HEK293 (cell line): ENCODE measurements around the gene CAV2.

Source experiments
- CTCF ChIA-PET: fragments of 350-600 bp; formaldehyde crosslinking; extraction: SDS; loops from one replicate; lab custom pipeline; 2021; ENCODE audit warnings: antibody characterized with exemption; lab: Yijun Ruan, JAX
- POLR2A ChIA-PET: fragments of 300-600 bp; formaldehyde crosslinking; extraction: SDS; loops from one replicate; lab custom pipeline; 2020; ENCODE audit warnings: antibody characterized with exemption, inconsistent platforms; lab: Yijun Ruan, JAX
- H3K27ac ChIP-seq: fragments of 200-500 bp; sonication (Bioruptor generic); 2 replicates; pipeline ENCODE4 v1.5.1; 2014; ENCODE audit warnings: low read depth, low read length, control low read depth, inconsistent platforms; ENCODE audit errors: extremely low read depth
- H3K36me3 ChIP-seq, 2 experiments: fragments of 200-500 bp in 1 of 2; sonication (Bioruptor generic) in 1 of 2; 1 replicate in 1 of 2; 2 replicates in 1 of 2; pipeline ENCODE4 v1.5.1; 2014 to 2017; ENCODE audit warnings: inconsistent platforms in 2 of 2, low read length in 2 of 2; ENCODE audit not compliant: control insufficient read depth in 2 of 2, insufficient read depth in 1 of 2
- H3K4me1 ChIP-seq: fragments of 200-500 bp; sonication (Bioruptor generic); 2 replicates; pipeline ENCODE4 v1.5.1; 2014; ENCODE audit warnings: mild to moderate bottlenecking, low read length, inconsistent platforms; ENCODE audit not compliant: control insufficient read depth, insufficient read depth
- H3K4me3 ChIP-seq: 2 replicates; pipeline ENCODE4 v1.5.1; 2011; ENCODE audit warnings: low read depth, mild to moderate bottlenecking, control low read depth, low read length, moderate library complexity
- H3K9me3 ChIP-seq: fragments of 200-500 bp; sonication (Bioruptor generic); 2 replicates; pipeline ENCODE4 v1.5.1; 2014; ENCODE audit warnings: low read depth, low read length, inconsistent platforms; ENCODE audit not compliant: control insufficient read depth, insufficient read depth
- ATF2 ChIP-seq: fragments of 450-650 bp; formaldehyde crosslinking; IDR thresholded peaks from 2 replicates; pipeline ENCODE4 v1.5.1; 2016; ENCODE audit warnings: missing biosample characterization, missing genetic modification characterization, low read depth
- SCRT1 ChIP-seq: fragments of 450-650 bp; formaldehyde crosslinking; IDR thresholded peaks from 2 replicates; pipeline ENCODE4 v1.5.1; 2016; ENCODE audit warnings: missing biosample characterization, missing genetic modification characterization, borderline replicate concordance
- SETDB1 ChIP-seq: IDR thresholded peaks from one replicate; pipeline ENCODE4 v1.6.1; 2017; ENCODE audit warnings: mild to moderate bottlenecking, low read length, moderate library complexity, mixed read lengths; ENCODE audit not compliant: insufficient read length
- SP7 ChIP-seq: fragments of 450-650 bp; formaldehyde crosslinking; IDR thresholded peaks from 2 replicates; pipeline ENCODE4 v1.5.1; 2016; ENCODE audit warnings: missing biosample characterization, missing genetic modification characterization
- TSHZ1 ChIP-seq: fragments of 450-650 bp; formaldehyde crosslinking; IDR thresholded peaks from 2 replicates; pipeline ENCODE4 v1.5.1; 2016; ENCODE audit warnings: missing biosample characterization, missing genetic modification characterization, borderline replicate concordance
- YY2 ChIP-seq: fragments of 450-650 bp; formaldehyde crosslinking; IDR thresholded peaks from 2 replicates; pipeline ENCODE4 v1.5.1; 2016; ENCODE audit warnings: missing biosample characterization, missing genetic modification characterization
- ZBTB17 ChIP-seq: fragments of 450-650 bp; formaldehyde crosslinking; IDR thresholded peaks from 2 replicates; pipeline ENCODE4 v1.5.1; 2016; ENCODE audit warnings: missing biosample characterization, missing genetic modification characterization
- ZBTB8A ChIP-seq: fragments of 450-650 bp; formaldehyde crosslinking; IDR thresholded peaks from 2 replicates; pipeline ENCODE4 v1.5.1; 2016; ENCODE audit warnings: missing biosample characterization, missing genetic modification characterization
- ZFP37 ChIP-seq: fragments of 450-650 bp; formaldehyde crosslinking; IDR thresholded peaks from 2 replicates; pipeline ENCODE4 v1.5.1; 2016; ENCODE audit warnings: missing biosample characterization, missing genetic modification characterization
- ZNF335 ChIP-seq: fragments of 450-650 bp; formaldehyde crosslinking; conservative IDR thresholded peaks from 2 replicates; pipeline ENCODE4 v1.5.1; 2016; ENCODE audit warnings: missing biosample characterization, missing genetic modification characterization
- ZNF391 ChIP-seq: fragments of 450-650 bp; formaldehyde crosslinking; IDR thresholded peaks from 2 replicates; pipeline ENCODE4 v1.5.1; 2016; ENCODE audit warnings: low read depth, missing biosample characterization, missing genetic modification characterization, borderline replicate concordance
- ZNF558 ChIP-seq: fragments of 450-650 bp; formaldehyde crosslinking; IDR thresholded peaks from 2 replicates; pipeline ENCODE4 v1.5.1; 2016; ENCODE audit warnings: missing biosample characterization, missing genetic modification characterization
- ZNF701 ChIP-seq: fragments of 450-650 bp; formaldehyde crosslinking; IDR thresholded peaks from 2 replicates; pipeline ENCODE4 v1.5.1; 2016; ENCODE audit warnings: missing biosample characterization, missing genetic modification characterization
- ZSCAN30 ChIP-seq: fragments of 450-650 bp; IDR thresholded peaks from 2 replicates; pipeline ENCODE4 v1.5.1; 2018; ENCODE audit warnings: missing biosample characterization, mild to moderate bottlenecking, missing genetic modification characterization, moderate library complexity
- TF ChIP-seq, protein P1 (sequence below): fragments of 450-650 bp; formaldehyde crosslinking; IDR thresholded peaks from 2 replicates; pipeline ENCODE4 v1.5.1; 2017; ENCODE audit warnings: missing biosample characterization, missing genetic modification characterization
- TF ChIP-seq, protein P2 (sequence below): fragments of 450-650 bp; formaldehyde crosslinking; IDR thresholded peaks from 2 replicates; pipeline ENCODE4 v1.5.1; 2016; ENCODE audit warnings: missing biosample characterization, missing genetic modification characterization
- TF ChIP-seq, protein P3 (sequence below): fragments of 450-650 bp; formaldehyde crosslinking; IDR thresholded peaks from 2 replicates; pipeline ENCODE4 v1.5.1; 2016; ENCODE audit warnings: missing biosample characterization, missing genetic modification characterization
- TF ChIP-seq, protein P4 (sequence below): fragments of 450-650 bp; formaldehyde crosslinking; IDR thresholded peaks from 2 replicates; pipeline ENCODE4 v1.5.1; 2016; ENCODE audit warnings: missing biosample characterization, missing genetic modification characterization
- TF ChIP-seq, protein P5 (sequence below): fragments of 450-650 bp; formaldehyde crosslinking; optimal IDR thresholded peaks from 2 replicates; pipeline ENCODE3; 2016; ENCODE audit warnings: missing biosample characterization, mild to moderate bottlenecking, missing genetic modification characterization

CAV2 gene

DNA sequence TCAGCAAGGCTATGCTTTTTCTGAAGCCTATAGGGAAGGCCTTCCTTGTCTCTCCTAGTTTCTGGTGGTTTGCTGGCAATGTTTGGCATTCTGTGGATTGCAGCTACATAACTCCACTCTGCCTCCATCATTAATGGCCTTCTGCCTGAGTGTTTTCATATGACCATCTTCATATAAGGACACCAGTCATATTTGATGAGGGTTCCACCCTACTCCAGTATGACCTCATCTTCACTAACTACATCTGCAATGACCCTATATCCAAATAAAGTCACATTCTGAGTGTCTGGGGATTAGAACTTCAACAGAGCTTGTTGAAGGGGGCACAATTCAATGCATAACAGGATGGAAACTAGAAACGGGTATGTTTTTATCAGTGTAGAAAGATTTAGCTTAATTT lies 47.4 kb downstream of the CAV2 start:
- no peak overlapping the region for H3K4me3 ChIP-seq
- TF ChIP-seq, protein P1, sequence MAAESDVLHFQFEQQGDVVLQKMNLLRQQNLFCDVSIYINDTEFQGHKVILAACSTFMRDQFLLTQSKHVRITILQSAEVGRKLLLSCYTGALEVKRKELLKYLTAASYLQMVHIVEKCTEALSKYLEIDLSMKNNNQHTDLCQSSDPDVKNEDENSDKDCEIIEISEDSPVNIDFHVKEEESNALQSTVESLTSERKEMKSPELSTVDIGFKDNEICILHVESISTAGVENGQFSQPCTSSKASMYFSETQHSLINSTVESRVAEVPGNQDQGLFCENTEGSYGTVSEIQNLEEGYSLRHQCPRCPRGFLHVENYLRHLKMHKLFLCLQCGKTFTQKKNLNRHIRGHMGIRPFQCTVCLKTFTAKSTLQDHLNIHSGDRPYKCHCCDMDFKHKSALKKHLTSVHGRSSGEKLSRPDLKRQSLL (tag by site-specific recombination): 0 out of 2 replicates have a peak, but pooled peaks have one; percentile 4
- TF ChIP-seq ZBTB8A (tag by site-specific recombination) (no peak), ZNF558 (tag by site-specific recombination) (peak; percentile 84), ZNF701 (tag by site-specific recombination) (no peak), ZFP37 (tag by site-specific recombination) (peak; percentile 19; the same call in 1 of the 2 replicates), SCRT1 (tag by site-specific recombination) (no peak), SP7 (tag by site-specific recombination) (0 out of 2 replicates have a peak, but pooled peaks have one; percentile 46), YY2 (tag by site-specific recombination) (peak; percentile 88), SETDB1 (no peak), ZNF335 (0 out of 2 replicates have a peak, but pooled peaks have one; percentile 34), ATF2 (tag by site-specific recombination) (peak; percentile 26; the same call in 1 of the 2 replicates)
- TF ChIP-seq, protein P2, sequence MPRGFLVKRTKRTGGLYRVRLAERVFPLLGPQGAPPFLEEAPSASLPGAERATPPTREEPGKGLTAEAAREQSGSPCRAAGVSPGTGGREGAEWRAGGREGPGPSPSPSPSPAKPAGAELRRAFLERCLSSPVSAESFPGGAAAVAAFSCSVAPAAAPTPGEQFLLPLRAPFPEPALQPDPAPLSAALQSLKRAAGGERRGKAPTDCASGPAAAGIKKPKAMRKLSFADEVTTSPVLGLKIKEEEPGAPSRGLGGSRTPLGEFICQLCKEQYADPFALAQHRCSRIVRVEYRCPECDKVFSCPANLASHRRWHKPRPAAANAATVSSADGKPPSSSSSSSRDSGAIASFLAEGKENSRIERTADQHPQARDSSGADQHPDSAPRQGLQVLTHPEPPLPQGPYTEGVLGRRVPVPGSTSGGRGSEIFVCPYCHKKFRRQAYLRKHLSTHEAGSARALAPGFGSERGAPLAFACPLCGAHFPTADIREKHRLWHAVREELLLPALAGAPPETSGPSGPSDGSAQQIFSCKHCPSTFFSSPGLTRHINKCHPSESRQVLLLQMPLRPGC: peak; percentile 23; the same call in 1 of the 2 replicates
- TF ChIP-seq, protein P3, sequence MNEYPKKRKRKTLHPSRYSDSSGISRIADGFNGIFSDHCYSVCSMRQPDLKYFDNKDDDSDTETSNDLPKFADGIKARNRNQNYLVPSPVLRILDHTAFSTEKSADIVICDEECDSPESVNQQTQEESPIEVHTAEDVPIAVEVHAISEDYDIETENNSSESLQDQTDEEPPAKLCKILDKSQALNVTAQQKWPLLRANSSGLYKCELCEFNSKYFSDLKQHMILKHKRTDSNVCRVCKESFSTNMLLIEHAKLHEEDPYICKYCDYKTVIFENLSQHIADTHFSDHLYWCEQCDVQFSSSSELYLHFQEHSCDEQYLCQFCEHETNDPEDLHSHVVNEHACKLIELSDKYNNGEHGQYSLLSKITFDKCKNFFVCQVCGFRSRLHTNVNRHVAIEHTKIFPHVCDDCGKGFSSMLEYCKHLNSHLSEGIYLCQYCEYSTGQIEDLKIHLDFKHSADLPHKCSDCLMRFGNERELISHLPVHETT: peak; percentile 26; the same call in 1 of the 2 replicates
- TF ChIP-seq, all 188 proteins: peak for 9
- Histone ChIP-seq H3K27ac (no peak overlapping the region; the same call in 1 of the 2 replicates), H3K9me3 (no peaks in the 10 kb centered on the region), H3K4me1 (peaks cover 5% of the 10 kb centered on the region; the same call in 1 of the 2 replicates), H3K36me3 (no peaks in the 10 kb centered on the region)
- ChIA-PET POLR2A (no interaction called here), CTCF (interaction anchor here (0.7 to 1.7 kb wide), 5 partner anchors 21 to 280 kb away, joined by 3 to 9 read pairs (median 3); no protein-coding TSS in a partner anchor)

DNA sequence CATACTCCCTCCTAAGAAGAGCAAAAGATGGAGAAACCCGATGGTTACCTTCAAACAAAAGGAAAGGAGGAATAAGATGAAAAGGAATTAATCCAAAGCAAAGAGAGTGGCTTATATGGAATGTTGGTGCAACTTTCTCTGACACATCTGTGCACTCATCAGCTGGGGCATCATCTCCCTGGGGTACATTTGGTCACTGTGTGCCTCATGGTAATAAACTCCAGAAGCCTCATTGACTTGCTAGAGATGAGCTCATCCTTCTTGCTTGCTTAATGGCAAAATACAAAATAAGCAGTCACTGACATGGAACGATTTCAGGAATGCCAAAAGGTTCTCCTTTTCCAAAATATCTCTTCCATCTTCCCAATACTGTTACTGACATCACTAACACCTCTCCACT lies 47.8 kb downstream of the CAV2 start:
- Histone ChIP-seq H3K9me3 (no peaks in the 10 kb centered on the region), H3K4me1 (peaks cover 5% of the 10 kb centered on the region; the same call in 1 of the 2 replicates), H3K4me3 (no peak overlapping the region), H3K36me3 (no peaks in the 10 kb centered on the region), H3K27ac (no peak overlapping the region; the same call in 1 of the 2 replicates)
- ChIA-PET CTCF (interaction anchor here (0.7 to 1.7 kb wide), 5 partner anchors 21 to 281 kb away, joined by 3 to 9 read pairs (median 3); no protein-coding TSS in a partner anchor), POLR2A (no interaction called here)
- TF ChIP-seq, protein P4, sequence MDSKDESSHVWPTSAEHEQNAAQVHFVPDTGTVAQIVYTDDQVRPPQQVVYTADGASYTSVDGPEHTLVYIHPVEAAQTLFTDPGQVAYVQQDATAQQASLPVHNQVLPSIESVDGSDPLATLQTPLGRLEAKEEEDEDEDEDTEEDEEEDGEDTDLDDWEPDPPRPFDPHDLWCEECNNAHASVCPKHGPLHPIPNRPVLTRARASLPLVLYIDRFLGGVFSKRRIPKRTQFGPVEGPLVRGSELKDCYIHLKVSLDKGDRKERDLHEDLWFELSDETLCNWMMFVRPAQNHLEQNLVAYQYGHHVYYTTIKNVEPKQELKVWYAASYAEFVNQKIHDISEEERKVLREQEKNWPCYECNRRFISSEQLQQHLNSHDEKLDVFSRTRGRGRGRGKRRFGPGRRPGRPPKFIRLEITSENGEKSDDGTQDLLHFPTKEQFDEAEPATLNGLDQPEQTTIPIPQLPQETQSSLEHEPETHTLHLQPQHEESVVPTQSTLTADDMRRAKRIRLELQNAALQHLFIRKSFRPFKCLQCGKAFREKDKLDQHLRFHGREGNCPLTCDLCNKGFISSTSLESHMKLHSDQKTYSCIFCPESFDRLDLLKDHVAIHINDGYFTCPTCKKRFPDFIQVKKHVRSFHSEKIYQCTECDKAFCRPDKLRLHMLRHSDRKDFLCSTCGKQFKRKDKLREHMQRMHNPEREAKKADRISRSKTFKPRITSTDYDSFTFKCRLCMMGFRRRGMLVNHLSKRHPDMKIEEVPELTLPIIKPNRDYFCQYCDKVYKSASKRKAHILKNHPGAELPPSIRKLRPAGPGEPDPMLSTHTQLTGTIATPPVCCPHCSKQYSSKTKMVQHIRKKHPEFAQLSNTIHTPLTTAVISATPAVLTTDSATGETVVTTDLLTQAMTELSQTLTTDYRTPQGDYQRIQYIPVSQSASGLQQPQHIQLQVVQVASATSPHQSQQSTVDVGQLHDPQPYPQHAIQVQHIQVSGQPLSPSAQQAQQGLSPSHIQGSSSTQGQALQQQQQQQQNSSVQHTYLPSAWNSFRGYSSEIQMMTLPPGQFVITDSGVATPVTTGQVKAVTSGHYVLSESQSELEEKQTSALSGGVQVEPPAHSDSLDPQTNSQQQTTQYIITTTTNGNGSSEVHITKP (tag by site-specific recombination): no peak; the same call in 1 of the 2 replicates
- 0 out of 2 replicates have a peak, but pooled peaks have one; percentile 9 for TF ChIP-seq ZNF558 (tag by site-specific recombination)
- TF ChIP-seq TSHZ1: peak; percentile 78
- no peak; the same call in 1 of the 2 replicates for TF ChIP-seq ZNF391 (tag by site-specific recombination)
- TF ChIP-seq ZBTB17 (tag by site-specific recombination): 0 out of 2 replicates have a peak, but pooled peaks have one; percentile 32
- peak; percentile 24; the same call in 1 of the 2 replicates for TF ChIP-seq ZSCAN30 (tag by site-specific recombination)
- TF ChIP-seq, protein P5, sequence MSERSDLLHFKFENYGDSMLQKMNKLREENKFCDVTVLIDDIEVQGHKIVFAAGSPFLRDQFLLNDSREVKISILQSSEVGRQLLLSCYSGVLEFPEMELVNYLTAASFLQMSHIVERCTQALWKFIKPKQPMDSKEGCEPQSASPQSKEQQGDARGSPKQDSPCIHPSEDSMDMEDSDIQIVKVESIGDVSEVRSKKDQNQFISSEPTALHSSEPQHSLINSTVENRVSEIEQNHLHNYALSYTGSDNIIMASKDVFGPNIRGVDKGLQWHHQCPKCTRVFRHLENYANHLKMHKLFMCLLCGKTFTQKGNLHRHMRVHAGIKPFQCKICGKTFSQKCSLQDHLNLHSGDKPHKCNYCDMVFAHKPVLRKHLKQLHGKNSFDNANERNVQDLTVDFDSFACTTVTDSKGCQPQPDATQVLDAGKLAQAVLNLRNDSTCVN (tag by site-specific recombination): no peak
- 0 out of 2 replicates have a peak, but pooled peaks have one; percentile 11 for TF ChIP-seq ZFP37 (tag by site-specific recombination)
